ENCODE data around the gene RFC5. TPM values are rescaled to one million over a fixed set of nuclear protein-coding genes. Genes with fewer than 3 reads are reported as not detected.

RFC5 gene
- total and polyA plus RNA-seq, 10 of the 15 experiments (the other 5 are each of a cell fraction or from before 2014, with no cell fraction given): 30.9 to 73.3 (median 53.5) TPM

DNA sequence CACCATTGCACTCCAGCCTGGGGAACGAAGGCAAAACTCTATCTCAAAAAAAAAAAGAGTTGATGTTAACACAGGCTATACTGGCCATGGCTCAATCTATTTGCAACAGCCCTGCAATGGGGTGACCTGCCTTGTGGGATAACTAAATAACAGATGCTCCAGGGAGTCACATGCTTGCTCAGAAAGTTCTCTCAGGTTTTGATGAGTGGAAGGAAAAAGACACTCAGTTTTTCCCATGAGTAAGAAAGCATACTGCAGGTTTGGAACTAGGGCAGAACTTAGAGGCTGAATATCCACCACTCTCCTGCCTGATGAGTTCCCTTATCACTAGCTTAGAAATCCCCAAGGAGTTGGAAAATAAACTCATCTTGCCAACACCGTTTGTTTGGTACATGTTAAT, 27.6 kb downstream of the RFC5 start:
- Histone ChIP-seq H3K4me2 (ENCODE audit: control insufficient read depth, insufficient read depth) (no peak overlapping the region), H3K27ac (ENCODE audit: control insufficient read depth, insufficient read depth) (no peak overlapping the region), H3K9me3 (replicated peaks; ENCODE audit: control insufficient read depth, insufficient read depth, low read length) (no peaks in the 10 kb centered on the region; the same call in 2 of the 3 replicates), H2AFZ (ENCODE audit: control insufficient read depth, low read depth, low read length) (no peak overlapping the region), H3K9ac (ENCODE audit: control insufficient read depth, insufficient read depth, low read length) (no peak overlapping the region), H3K36me3 (ENCODE audit: control insufficient read depth in 2 of 2, insufficient read depth in 2 of 2, low read length in 1 of 2) (peaks cover 8 to 24% of the 10 kb centered on the region in 2 experiments; a peak in 3 of 4 replicates), H3K4me1 (ENCODE audit: control insufficient read depth, insufficient read depth, low read length) (peaks cover 4% of the 10 kb centered on the region), H4K20me1 (ENCODE audit: control insufficient read depth, insufficient read depth) (no peaks in the 10 kb centered on the region), H3K4me3 (no peak overlapping the region), H3K27me3 (replicated peaks in 1 of 2; ENCODE audit: control insufficient read depth in 2 of 2, insufficient read depth in 2 of 2, low read length in 1 of 2) (no peaks in the 10 kb centered on the region), H3K79me2 (ENCODE audit: control insufficient read depth, insufficient read depth, low read length) (no peaks in the 10 kb centered on the region; the same call in 1 of the 2 replicates)
- in situ Hi-C loops (cut with MboI) (no loop called here), intact Hi-C loops (cut with micrococcal nuclease; ENCODE audit: unreplicated experiment) (no loop called here)
- FAIRE-seq: no peak
- POLR2A ChIA-PET: interaction anchor here (0.5 kb wide), 1 partner anchor 453 kb away, joined by 3 read pairs; no protein-coding TSS in a partner anchor
- SMC1A ChIA-PET (ENCODE audit: uncharacterized antibody, unreplicated experiment): interaction anchor here (1.3 to 2.5 kb wide), 2 partner anchors 11 to 13 kb away, joined by 4 to 6 read pairs; no protein-coding TSS in a partner anchor
- RAD21 ChIA-PET (ENCODE audit: unreplicated experiment): interaction anchor here (0.9 kb wide), 1 partner anchor 11 kb away, joined by 3 read pairs; no protein-coding TSS in a partner anchor
- no peak for DNase-seq (ENCODE audit: low read depth, low spot score)
- BruUV-seq (replicated peaks): no TSS peak
- CTCF ChIA-PET: interaction anchor here (3.7 kb wide), 1 partner anchor 12 kb away, joined by 36 read pairs; no protein-coding TSS in a partner anchor
- WGBS (ENCODE audit: insufficient coverage, insufficient replicate concordance, low lambda C conversion rate, missing lambda C conversion rate): 71% methylated on average over 2 of the region's 2 CpGs
- no peak for ATAC-seq
- no peak for TF ChIP-seq SMARCA5 (IDR thresholded peaks at IDR 0.05)
- TF ChIP-seq POLR2A (IDR thresholded peaks at IDR 0.05; ENCODE audit: low read depth, low read length): no peak
- TF ChIP-seq, protein P1, sequence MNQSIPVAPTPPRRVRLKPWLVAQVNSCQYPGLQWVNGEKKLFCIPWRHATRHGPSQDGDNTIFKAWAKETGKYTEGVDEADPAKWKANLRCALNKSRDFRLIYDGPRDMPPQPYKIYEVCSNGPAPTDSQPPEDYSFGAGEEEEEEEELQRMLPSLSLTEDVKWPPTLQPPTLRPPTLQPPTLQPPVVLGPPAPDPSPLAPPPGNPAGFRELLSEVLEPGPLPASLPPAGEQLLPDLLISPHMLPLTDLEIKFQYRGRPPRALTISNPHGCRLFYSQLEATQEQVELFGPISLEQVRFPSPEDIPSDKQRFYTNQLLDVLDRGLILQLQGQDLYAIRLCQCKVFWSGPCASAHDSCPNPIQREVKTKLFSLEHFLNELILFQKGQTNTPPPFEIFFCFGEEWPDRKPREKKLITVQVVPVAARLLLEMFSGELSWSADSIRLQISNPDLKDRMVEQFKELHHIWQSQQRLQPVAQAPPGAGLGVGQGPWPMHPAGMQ (IDR thresholded peaks at IDR 0.05; ENCODE audit: borderline replicate concordance): no peak
- TF ChIP-seq BMI1 (IDR thresholded peaks at IDR 0.05; ENCODE audit: borderline replicate concordance): no peak
- no peak for TF ChIP-seq RELA (IDR thresholded peaks at IDR 0.05; ENCODE audit: borderline replicate concordance, partially characterized antibody)
- TF ChIP-seq EGR1 (IDR thresholded peaks at IDR 0.05; ENCODE audit: borderline replicate concordance in 1 of 2, low read depth in 2 of 2, low read length in 2 of 2): no peak
- TF ChIP-seq, protein P2, sequence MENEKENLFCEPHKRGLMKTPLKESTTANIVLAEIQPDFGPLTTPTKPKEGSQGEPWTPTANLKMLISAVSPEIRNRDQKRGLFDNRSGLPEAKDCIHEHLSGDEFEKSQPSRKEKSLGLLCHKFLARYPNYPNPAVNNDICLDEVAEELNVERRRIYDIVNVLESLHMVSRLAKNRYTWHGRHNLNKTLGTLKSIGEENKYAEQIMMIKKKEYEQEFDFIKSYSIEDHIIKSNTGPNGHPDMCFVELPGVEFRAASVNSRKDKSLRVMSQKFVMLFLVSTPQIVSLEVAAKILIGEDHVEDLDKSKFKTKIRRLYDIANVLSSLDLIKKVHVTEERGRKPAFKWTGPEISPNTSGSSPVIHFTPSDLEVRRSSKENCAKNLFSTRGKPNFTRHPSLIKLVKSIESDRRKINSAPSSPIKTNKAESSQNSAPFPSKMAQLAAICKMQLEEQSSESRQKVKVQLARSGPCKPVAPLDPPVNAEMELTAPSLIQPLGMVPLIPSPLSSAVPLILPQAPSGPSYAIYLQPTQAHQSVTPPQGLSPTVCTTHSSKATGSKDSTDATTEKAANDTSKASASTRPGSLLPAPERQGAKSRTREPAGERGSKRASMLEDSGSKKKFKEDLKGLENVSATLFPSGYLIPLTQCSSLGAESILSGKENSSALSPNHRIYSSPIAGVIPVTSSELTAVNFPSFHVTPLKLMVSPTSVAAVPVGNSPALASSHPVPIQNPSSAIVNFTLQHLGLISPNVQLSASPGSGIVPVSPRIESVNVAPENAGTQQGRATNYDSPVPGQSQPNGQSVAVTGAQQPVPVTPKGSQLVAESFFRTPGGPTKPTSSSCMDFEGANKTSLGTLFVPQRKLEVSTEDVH (IDR thresholded peaks at IDR 0.05; ENCODE audit: low read depth, partially characterized antibody): no peak
- no peak for TF ChIP-seq RAD21 (IDR thresholded peaks at IDR 0.05; ENCODE audit: insufficient read depth, low read depth, low read length)
- TF ChIP-seq, protein P3, sequence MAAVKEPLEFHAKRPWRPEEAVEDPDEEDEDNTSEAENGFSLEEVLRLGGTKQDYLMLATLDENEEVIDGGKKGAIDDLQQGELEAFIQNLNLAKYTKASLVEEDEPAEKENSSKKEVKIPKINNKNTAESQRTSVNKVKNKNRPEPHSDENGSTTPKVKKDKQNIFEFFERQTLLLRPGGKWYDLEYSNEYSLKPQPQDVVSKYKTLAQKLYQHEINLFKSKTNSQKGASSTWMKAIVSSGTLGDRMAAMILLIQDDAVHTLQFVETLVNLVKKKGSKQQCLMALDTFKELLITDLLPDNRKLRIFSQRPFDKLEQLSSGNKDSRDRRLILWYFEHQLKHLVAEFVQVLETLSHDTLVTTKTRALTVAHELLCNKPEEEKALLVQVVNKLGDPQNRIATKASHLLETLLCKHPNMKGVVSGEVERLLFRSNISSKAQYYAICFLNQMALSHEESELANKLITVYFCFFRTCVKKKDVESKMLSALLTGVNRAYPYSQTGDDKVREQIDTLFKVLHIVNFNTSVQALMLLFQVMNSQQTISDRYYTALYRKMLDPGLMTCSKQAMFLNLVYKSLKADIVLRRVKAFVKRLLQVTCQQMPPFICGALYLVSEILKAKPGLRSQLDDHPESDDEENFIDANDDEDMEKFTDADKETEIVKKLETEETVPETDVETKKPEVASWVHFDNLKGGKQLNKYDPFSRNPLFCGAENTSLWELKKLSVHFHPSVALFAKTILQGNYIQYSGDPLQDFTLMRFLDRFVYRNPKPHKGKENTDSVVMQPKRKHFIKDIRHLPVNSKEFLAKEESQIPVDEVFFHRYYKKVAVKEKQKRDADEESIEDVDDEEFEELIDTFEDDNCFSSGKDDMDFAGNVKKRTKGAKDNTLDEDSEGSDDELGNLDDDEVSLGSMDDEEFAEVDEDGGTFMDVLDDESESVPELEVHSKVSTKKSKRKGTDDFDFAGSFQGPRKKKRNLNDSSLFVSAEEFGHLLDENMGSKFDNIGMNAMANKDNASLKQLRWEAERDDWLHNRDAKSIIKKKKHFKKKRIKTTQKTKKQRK (IDR thresholded peaks at IDR 0.05; ENCODE audit: low read depth, low read length): no peak
- TF ChIP-seq KAT2A (conservative IDR thresholded peaks at IDR 0.05; ENCODE audit: control insufficient read depth, low read depth, low read length): no peak
- no peak for TF ChIP-seq NR2C1 (IDR thresholded peaks at IDR 0.05)
- no peak for TF ChIP-seq TBL1XR1 (IDR thresholded peaks at IDR 0.05; ENCODE audit: low read depth, low read length)
- TF ChIP-seq SREBF1 (IDR thresholded peaks at IDR 0.05; ENCODE audit: low read length): no peak
- no peak for TF ChIP-seq IKZF1 (conservative IDR thresholded peaks at IDR 0.05)
- TF ChIP-seq CREM (IDR thresholded peaks at IDR 0.05; ENCODE audit: low read depth): no peak
- no peak for TF ChIP-seq STAT1 (conservative IDR thresholded peaks at IDR 0.05)
- no peak for TF ChIP-seq SP1 (IDR thresholded peaks at IDR 0.05; ENCODE audit: low read depth, low read length)

Measured in GM12878 (cell line).